HCT116 (cell line): Measurements from ENCODE around the gene AFAP1. TPM values are rescaled to one million over a fixed set of nuclear protein-coding genes. Genes with fewer than 3 reads are reported as not detected.

Experiments
- ATAC-seq: fragments of 200-7000 bp; cut with Tn5 transposase; 2 replicates; pipeline ENCODE4 v1.9.1; 2020; ENCODE audit warnings: mild to moderate bottlenecking, moderate library complexity
- BruUV-seq: library from RNA; stranded (reverse); fragments of 400-500 nt; replicated peaks from 2 replicates; lab custom pipeline; 2021; lab: Mats Ljungman, UMichigan
- CTCF ChIA-PET: fragments of 300-600 bp; sonication (Branson Sonifier 250); formaldehyde crosslinking; loops from one replicate; lab custom pipeline; 2021; ENCODE audit warnings: antibody characterized with exemption; lab: Charles Lee
- POLR2A ChIA-PET: fragments of 300-600, 350-600 bp; sonication (Branson Sonifier 250); formaldehyde crosslinking; loops from one replicate; lab custom pipeline; 2021; ENCODE audit warnings: antibody characterized with exemption; lab: Charles Lee
- RAD21 ChIA-PET, 2 experiments: fragments of 300-600 bp; sonication (Branson Sonifier 250); formaldehyde crosslinking; loops; one replicate each; lab custom pipeline; 2023; ENCODE audit warnings: low total read pairs in 2 of 2; ENCODE audit not compliant: uncharacterized antibody in 2 of 2, unreplicated experiment in 2 of 2, low non-redundant PET in 1 of 2; lab: Charles Lee
- DNase-seq: peaks from one replicate; pipeline ENCODE4 v3.0.0-alpha.2; 2010; ENCODE audit warnings: low read depth, low spot score
- H2AFZ ChIP-seq: fragments of 200-600 bp; shearing (Covaris generic), sonication (generic); 2 replicates; pipeline ENCODE4 v1.6.1; 2017; ENCODE audit warnings: low read depth, mixed run types, mixed read lengths, antibody characterized with exemption, low read length; ENCODE audit not compliant: poor library complexity, severe bottlenecking
- H3K27ac ChIP-seq: 2 replicates; pipeline ENCODE4 v1.5.1; 2012; ENCODE audit warnings: low read depth, low read length
- H3K27me3 ChIP-seq: fragments of 200-600 bp; sonication (generic); 2 replicates; pipeline ENCODE4 v1.6.1; 2016; ENCODE audit warnings: mixed run types, low read length, mixed read lengths; ENCODE audit not compliant: insufficient read depth
- H3K36me3 ChIP-seq, 2 experiments: fragments of 200-500 bp in 1 of 2; fragments of 200-600 bp in 1 of 2; sonication (Bioruptor generic) in 1 of 2; sonication (generic) in 1 of 2; 2 replicates each; pipeline versions ENCODE4 v1.5.1 to v1.6.1; 2014 to 2016; ENCODE audit warnings: low read length in 2 of 2, inconsistent platforms in 1 of 2, mixed read lengths in 1 of 2, mixed run types in 1 of 2; ENCODE audit not compliant: insufficient read depth in 2 of 2, control insufficient read depth in 1 of 2
- H3K4me1 ChIP-seq, 2 experiments: fragments of 200-600 bp in 1 of 2; sonication (generic) in 1 of 2; 2 replicates each; pipeline versions ENCODE4 v1.5.1 to v1.6.1; 2012 to 2017; ENCODE audit warnings: low read length in 2 of 2, inconsistent platforms in 1 of 2, mild to moderate bottlenecking in 1 of 2, mixed read lengths in 1 of 2, mixed run types in 1 of 2, moderate library complexity in 1 of 2; ENCODE audit not compliant: insufficient read depth in 2 of 2, control insufficient read depth in 1 of 2
- H3K4me2 ChIP-seq: fragments of 200-600 bp; sonication (generic); 2 replicates; pipeline ENCODE4 v1.6.1; 2017; ENCODE audit warnings: mixed run types, low read length, mixed read lengths
- H3K4me3 ChIP-seq, 2 experiments: fragments of 200-600 bp in 1 of 2; sonication (generic) in 1 of 2; replicated peaks in 1 of 2; 2 replicates each; pipeline ENCODE4 v1.5.1; 2011 to 2016; ENCODE audit warnings: low read length in 2 of 2, control low read depth in 1 of 2, low read depth in 1 of 2, mild to moderate bottlenecking in 1 of 2, mixed read lengths in 1 of 2, mixed run types in 1 of 2
- H3K79me2 ChIP-seq: fragments of 200-600 bp; sonication (generic); 2 replicates; pipeline ENCODE4 v1.6.1; 2017; ENCODE audit warnings: mild to moderate bottlenecking, mixed run types, low read length, moderate library complexity, mixed read lengths; ENCODE audit not compliant: insufficient read depth
- H3K9ac ChIP-seq: fragments of 200-600 bp; sonication (generic); 2 replicates; pipeline ENCODE4 v1.6.1; 2016; ENCODE audit warnings: low read length, mixed read lengths
- H3K9me2 ChIP-seq: fragments of 200-600 bp; sonication (generic), shearing (Covaris generic); 2 replicates; pipeline ENCODE4 v1.6.1; 2017; ENCODE audit warnings: mixed run types, mild to moderate bottlenecking, moderate library complexity; ENCODE audit not compliant: insufficient read depth
- H3K9me3 ChIP-seq, 2 experiments: fragments of 200-500 bp in 1 of 2; fragments of 200-600 bp in 1 of 2; sonication (Bioruptor generic) in 1 of 2; sonication (generic) in 1 of 2; 2 replicates each; pipeline ENCODE4 v1.6.1; 2014 to 2017; ENCODE audit warnings: low read length in 2 of 2, mixed read lengths in 2 of 2, inconsistent platforms in 1 of 2, low read depth in 1 of 2, mild to moderate bottlenecking in 1 of 2, mixed run types in 1 of 2, moderate library complexity in 1 of 2; ENCODE audit not compliant: control insufficient read depth in 1 of 2, insufficient read depth in 1 of 2
- H4K20me1 ChIP-seq: fragments of 200-600 bp; sonication (generic), shearing (Covaris generic); 2 replicates; pipeline ENCODE4 v1.6.1; 2017; ENCODE audit warnings: mixed run types, mild to moderate bottlenecking, moderate library complexity; ENCODE audit not compliant: insufficient read depth
- CBX3 ChIP-seq: IDR thresholded peaks from 2 replicates; pipeline ENCODE4 v1.6.1; 2012; ENCODE audit warnings: low read depth
- CTCF ChIP-seq, 3 experiments: fragments of 200-600 bp in 1 of 3; sonication (generic) in 1 of 3; IDR thresholded peaks in 2 of 3; conservative IDR thresholded peaks in 1 of 3; 2 replicates each; pipeline ENCODE4 v1.5.1; 2012 to 2017; ENCODE audit warnings: low read depth in 2 of 3, low read length in 2 of 3, antibody characterized with exemption in 1 of 3, borderline replicate concordance in 1 of 3, control low read depth in 1 of 3, mild to moderate bottlenecking in 1 of 3, mixed read lengths in 1 of 3, mixed run types in 1 of 3, moderate library complexity in 1 of 3; ENCODE audit not compliant: insufficient read depth in 1 of 3
- EZH2phosphoT487 ChIP-seq: fragments of 200-600 bp; IDR thresholded peaks from 2 replicates; pipeline ENCODE4 v1.6.1; 2018; ENCODE audit warnings: antibody characterized with exemption, borderline replicate concordance
- JUND ChIP-seq: IDR thresholded peaks from 2 replicates; pipeline ENCODE4 v1.6.1; 2012
- POLR2A ChIP-seq: IDR thresholded peaks from 2 replicates; pipeline ENCODE4 v1.7.0; 2011; ENCODE audit warnings: borderline replicate concordance; ENCODE audit not compliant: insufficient read depth, insufficient read length; ENCODE audit errors: extremely low read depth
- RAD21 ChIP-seq: IDR thresholded peaks from 2 replicates; pipeline ENCODE4 v1.6.1; 2012; ENCODE audit warnings: low read depth, mild to moderate bottlenecking
- TCF7L2 ChIP-seq: IDR thresholded peaks from 2 replicates; pipeline ENCODE4 v1.7.0; 2011; ENCODE audit warnings: borderline replicate concordance, inconsistent platforms; ENCODE audit not compliant: insufficient read depth, insufficient read length; ENCODE audit errors: extremely low read depth
- ZFX ChIP-seq: fragments of 450-650 bp; IDR thresholded peaks from 2 replicates; pipeline ENCODE4 v1.6.1; 2017
- intact Hi-C: fragments of 100-400 bp; cut with micrococcal nuclease; formaldehyde crosslinking; loops from 2 replicates; pipeline ENCODE4 v1.10.0; 2022
- total RNA-seq: library from RNA; stranded (reverse); gene quantifications from one replicate; pipeline ENCODE4 v1.2.1, GENCODE V29; 2021; ENCODE audit not compliant: unreplicated experiment

Gene AFAP1
- total RNA-seq, 1 experiment from 2014 or later: 19.4 TPM

DNA sequence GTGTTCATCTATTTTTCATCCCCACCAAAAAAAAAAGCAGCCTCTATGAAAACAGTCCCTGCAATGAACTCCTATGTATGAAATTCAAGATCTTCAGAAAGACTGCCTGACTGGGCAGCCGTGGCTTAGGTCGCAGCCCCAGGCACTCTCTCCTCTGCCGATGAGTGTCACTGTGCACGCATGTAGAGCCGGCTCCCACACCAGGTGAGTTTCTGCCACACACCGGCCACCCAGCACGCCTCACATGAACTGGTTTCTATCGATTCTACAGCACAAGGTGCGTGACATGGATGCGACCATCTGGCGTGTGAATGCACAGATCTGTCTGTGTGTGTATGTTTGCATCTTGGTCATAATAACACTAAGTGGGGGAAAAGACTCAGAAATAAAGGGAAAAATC is 140.4 kb downstream of the AFAP1 start:
- Histone ChIP-seq H3K9me3 (no peaks in the 10 kb centered on the region), H3K36me3 (peaks cover 9 to 12% of the 10 kb centered on the region in 2 experiments; a peak in 3 of 4 replicates), H4K20me1 (no peaks in the 10 kb centered on the region), H3K4me2 (no peak overlapping the region), H3K9me2 (no peaks in the 10 kb centered on the region), H3K27me3 (no peaks in the 10 kb centered on the region), H3K9ac (no peak overlapping the region), H2AFZ (no peak overlapping the region), H3K79me2 (no peaks in the 10 kb centered on the region), H3K4me3 (no peak overlapping the region), H3K27ac (no peak overlapping the region)
- ChIA-PET CTCF (no interaction called here), RAD21 (no interaction called here), POLR2A (no interaction called here)
- ATAC-seq: no peak
- no peak for DNase-seq
- intact Hi-C loops: no loop called here
- no TSS peak for BruUV-seq
- no peak for TF ChIP-seq CTCF (IDR thresholded peaks at IDR 0.05 in 2 of 3, conservative IDR thresholded peaks at IDR 0.05 in 1 of 3; ENCODE audit: borderline replicate concordance in 1 of 3, insufficient read depth in 1 of 3, low read depth in 2 of 3, low read length in 2 of 3)
- no peak for TF ChIP-seq ZFX
- TF ChIP-seq POLR2A: no peak
- TF ChIP-seq EZH2phosphoT487: no peak
- no peak for TF ChIP-seq TCF7L2
- TF ChIP-seq JUND: no peak
- TF ChIP-seq RAD21: no peak
- no peak for TF ChIP-seq CBX3
- TF ChIP-seq, all 23 proteins: peak for 0
- H3K4me1 ChIP-seq: no peaks in the 10 kb centered on the region
